ENCODE data around the gene FRMPD2. TPM values are rescaled to one million over a fixed set of nuclear protein-coding genes. Genes with fewer than 3 reads are reported as not detected.

Gene FRMPD2
- total and polyA plus RNA-seq, 2 of the 4 experiments (the other 2 are of a cell fraction): 0.18 TPM; not detected in 1

DNA sequence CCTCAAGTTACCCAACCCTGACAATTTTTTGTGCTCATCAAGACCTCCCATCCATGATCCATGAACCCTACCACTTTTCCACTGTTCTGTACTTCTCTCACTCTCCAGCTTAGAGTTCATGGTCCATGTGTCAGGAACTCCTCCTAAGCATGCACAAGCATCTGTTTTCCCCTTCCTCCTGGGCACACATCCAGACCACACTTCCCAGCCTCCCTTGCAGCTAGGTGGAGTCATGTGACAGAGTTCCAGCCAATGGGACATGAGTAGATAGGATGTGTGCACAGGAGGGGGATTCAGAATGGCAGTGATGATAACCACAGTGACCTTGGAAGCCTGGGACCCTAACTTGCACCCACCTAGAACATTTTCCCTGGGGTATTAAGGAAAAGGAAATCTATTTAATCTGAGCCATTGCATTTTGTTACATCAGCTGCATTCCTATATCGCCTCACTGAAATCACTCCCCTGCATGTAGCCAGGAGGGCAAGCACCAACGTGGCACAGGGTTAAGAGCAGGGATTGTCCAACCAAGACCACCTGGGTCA, 9.6 kb upstream of the FRMPD2 start:
- no CpG with 5 or more reads among the region's 2 CpGs for WGBS, 2 experiments (ENCODE audit: extremely low coverage in 2 of 2, insufficient read length in 1 of 2)
- no TSS peak for BruUV-seq (replicated peaks)
- Histone ChIP-seq H3K4ac (ENCODE audit: low read depth, low read length) (no peak overlapping the region), H2BK120ac (ENCODE audit: low read depth, low read length) (no peak overlapping the region), H3K4me1 (ENCODE audit: control insufficient read depth, insufficient read depth, low read length) (no peaks in the 10 kb centered on the region), H3K36me3 (ENCODE audit: control insufficient read depth, insufficient read depth, low read length) (no peaks in the 10 kb centered on the region), H3K14ac (replicated peaks; ENCODE audit: low read depth, low read length) (no peak overlapping the region), H3K27ac (ENCODE audit: insufficient read depth, low read length) (no peak overlapping the region), H3K23ac (ENCODE audit: low read depth, low read length) (no peak overlapping the region), H4K20me1 (ENCODE audit: insufficient read depth, low read length) (no peaks in the 10 kb centered on the region), H3K4me2 (ENCODE audit: low read depth, low read length) (no peak overlapping the region), H3K9me3 (ENCODE audit: control insufficient read depth, insufficient read depth, low read length) (peaks cover 4% of the 10 kb centered on the region; the same call in 1 of the 2 replicates), H3K18ac (ENCODE audit: low read depth, low read length) (no peak overlapping the region), H4K5ac (ENCODE audit: low read depth, low read length) (no peak overlapping the region), H4K8ac (ENCODE audit: low read depth in 2 of 2, low read length in 2 of 2) (no peak overlapping the region), H3K79me1 (ENCODE audit: low read depth in 1 of 2, low read length in 2 of 2) (no peaks in the 10 kb centered on the region), H2BK15ac (ENCODE audit: low read depth, low read length) (no peak overlapping the region), H2AK5ac (ENCODE audit: low read depth, low read length) (no peak overlapping the region), H4K91ac (ENCODE audit: insufficient read depth, low read depth, low read length) (no peak overlapping the region), H3K9ac (ENCODE audit: low read depth, low read length) (no peak overlapping the region), H3K4me3 (ENCODE audit: insufficient read depth, low read depth, low read length) (no peak overlapping the region), H2BK20ac (ENCODE audit: low read depth, low read length) (no peak overlapping the region), H3K9me1 (ENCODE audit: insufficient read depth, low read length) (no peaks in the 10 kb centered on the region), H3K56ac (ENCODE audit: extremely low read depth, insufficient read depth, low read length) (no peak overlapping the region), H2AFZ (replicated peaks; ENCODE audit: low read length, poor library complexity) (no peak overlapping the region), H2BK5ac (ENCODE audit: low read depth, low read length, poor library complexity, severe bottlenecking) (no peak overlapping the region), H2AK9ac (replicated peaks; ENCODE audit: low read depth, low read length, poor library complexity) (no peak overlapping the region), H3K27me3 (ENCODE audit: control insufficient read depth, insufficient read depth, low read length) (peaks cover 26% of the 10 kb centered on the region)
- in situ Hi-C loops (cut with MboI; ENCODE audit: low sequenced_read_pairs): no loop called here
- no peak for TF ChIP-seq CTCF (conservative IDR thresholded peaks at IDR 0.05; ENCODE audit: low read depth, low read length)
- TF ChIP-seq FOS (IDR thresholded peaks at IDR 0.05; ENCODE audit: low read depth, low read length): no peak
- TF ChIP-seq, protein P1, sequence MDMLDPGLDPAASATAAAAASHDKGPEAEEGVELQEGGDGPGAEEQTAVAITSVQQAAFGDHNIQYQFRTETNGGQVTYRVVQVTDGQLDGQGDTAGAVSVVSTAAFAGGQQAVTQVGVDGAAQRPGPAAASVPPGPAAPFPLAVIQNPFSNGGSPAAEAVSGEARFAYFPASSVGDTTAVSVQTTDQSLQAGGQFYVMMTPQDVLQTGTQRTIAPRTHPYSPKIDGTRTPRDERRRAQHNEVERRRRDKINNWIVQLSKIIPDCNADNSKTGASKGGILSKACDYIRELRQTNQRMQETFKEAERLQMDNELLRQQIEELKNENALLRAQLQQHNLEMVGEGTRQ (IDR thresholded peaks at IDR 0.05; ENCODE audit: low read depth, low read length): no peak
- no peak for TF ChIP-seq MXI1 (IDR thresholded peaks at IDR 0.05; ENCODE audit: borderline replicate concordance, low read depth, low read length)
- TF ChIP-seq RAD21 (IDR thresholded peaks at IDR 0.05; ENCODE audit: low read length): no peak
- no peak for TF ChIP-seq CHD1 (IDR thresholded peaks at IDR 0.05; ENCODE audit: low read depth, low read length)
- TF ChIP-seq ELK1 (IDR thresholded peaks at IDR 0.05; ENCODE audit: borderline replicate concordance, low read depth, low read length): no peak
- TF ChIP-seq POLR2A (IDR thresholded peaks at IDR 0.05; ENCODE audit: low read depth, low read length): no peak
- no peak for TF ChIP-seq CEBPB (IDR thresholded peaks at IDR 0.05; ENCODE audit: low read depth, low read length)
- TF ChIP-seq RFX5 (IDR thresholded peaks at IDR 0.05; ENCODE audit: low read depth, low read length): no peak
- TF ChIP-seq RCOR1 (IDR thresholded peaks at IDR 0.05; ENCODE audit: insufficient replicate concordance, low read length): no peak
- TF ChIP-seq BHLHE40 (IDR thresholded peaks at IDR 0.05; ENCODE audit: low read depth, low read length): no peak
- TF ChIP-seq MAZ (IDR thresholded peaks at IDR 0.05; ENCODE audit: borderline replicate concordance, low read depth, low read length): no peak
- dilution Hi-C loops (cut with HindIII; ENCODE audit: low sequenced_read_pairs, unreplicated experiment): no loop called here
- POLR2A ChIA-PET (ENCODE audit: unreplicated experiment): no interaction called here
- DNase-seq (no peak), ATAC-seq (ENCODE audit: low read depth) (no peak)
- intact Hi-C loops (cut with micrococcal nuclease): no loop called here
- CTCF ChIA-PET: no interaction called here
